ENCODE measurements around the gene WDR91.

WDR91 gene

DNA sequence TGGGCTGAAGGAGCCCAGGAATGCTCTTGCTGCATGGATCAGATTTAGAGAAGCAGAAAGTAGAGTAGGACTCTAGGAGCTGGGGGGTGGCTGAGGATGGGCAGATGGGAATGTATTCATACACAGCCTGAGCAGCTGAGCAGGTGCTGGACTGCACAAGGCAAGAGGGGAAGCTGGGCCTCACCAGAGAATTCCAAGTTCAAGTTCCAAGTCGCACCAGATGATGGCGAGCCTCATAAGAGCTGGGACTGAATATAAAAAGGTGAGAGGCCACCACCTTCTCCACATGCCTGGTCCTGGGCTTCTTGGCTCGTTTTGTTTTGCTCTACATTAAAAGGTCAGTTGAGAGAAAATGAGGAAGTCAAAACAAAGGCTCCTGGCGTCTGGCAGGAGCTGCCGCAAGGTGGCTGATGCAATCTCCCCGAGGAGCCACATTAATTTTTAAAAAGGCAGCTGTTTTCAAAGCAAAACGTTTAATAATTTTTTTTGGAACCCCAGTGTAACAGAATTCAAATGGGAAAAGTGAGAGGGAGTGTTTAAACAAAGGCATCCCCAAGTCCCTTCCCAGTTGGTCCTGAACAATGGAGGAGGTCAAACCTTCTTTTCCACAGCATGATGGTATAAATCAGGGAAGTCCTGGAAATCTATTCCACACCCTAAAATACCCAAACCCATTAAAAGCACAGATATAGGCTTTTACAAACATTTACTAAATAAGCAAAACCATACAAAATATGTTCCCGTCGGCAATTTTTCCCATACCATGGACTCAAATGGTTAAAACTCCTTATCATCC is 50.3 kb downstream of the WDR91 start:
- DNase-seq (ENCODE audit: low read depth) = no peak

DNA sequence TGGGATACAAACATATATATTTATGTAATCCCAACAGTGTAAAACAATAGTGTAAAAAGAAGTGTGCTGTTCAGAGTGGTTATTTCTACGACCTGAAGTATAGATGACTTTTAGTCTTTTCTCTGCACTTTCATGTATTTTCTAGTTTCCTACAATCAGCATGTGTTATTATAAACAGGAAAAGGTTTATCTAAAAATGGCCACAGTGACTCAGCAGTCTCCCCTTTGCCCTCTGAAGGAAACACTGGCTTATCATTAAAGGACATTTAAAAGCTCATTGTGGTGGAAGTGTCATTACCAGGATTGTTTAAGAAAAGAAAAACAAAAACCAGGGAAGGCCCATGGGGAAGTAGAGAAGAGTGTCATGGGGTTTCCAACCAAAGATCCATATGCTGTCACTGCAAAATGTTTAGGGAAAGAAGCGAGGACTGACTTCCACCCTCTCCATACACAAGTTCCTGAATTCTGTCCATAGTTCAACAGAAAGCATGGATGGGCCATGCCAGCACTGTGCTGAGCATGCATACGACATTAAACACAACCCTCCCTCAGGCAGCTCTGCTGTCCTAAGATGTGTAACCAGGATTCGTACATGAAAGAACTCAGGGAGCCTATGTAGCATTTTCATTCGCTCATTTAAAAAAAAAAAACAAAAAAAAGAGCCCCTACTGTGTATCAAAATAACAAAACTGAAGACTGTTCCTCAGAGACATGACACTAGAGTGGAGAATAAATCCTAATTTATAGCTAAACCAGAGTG is 51.0 kb downstream of the WDR91 start:
- no peak for DNase-seq (ENCODE audit: low read depth)

DNA sequence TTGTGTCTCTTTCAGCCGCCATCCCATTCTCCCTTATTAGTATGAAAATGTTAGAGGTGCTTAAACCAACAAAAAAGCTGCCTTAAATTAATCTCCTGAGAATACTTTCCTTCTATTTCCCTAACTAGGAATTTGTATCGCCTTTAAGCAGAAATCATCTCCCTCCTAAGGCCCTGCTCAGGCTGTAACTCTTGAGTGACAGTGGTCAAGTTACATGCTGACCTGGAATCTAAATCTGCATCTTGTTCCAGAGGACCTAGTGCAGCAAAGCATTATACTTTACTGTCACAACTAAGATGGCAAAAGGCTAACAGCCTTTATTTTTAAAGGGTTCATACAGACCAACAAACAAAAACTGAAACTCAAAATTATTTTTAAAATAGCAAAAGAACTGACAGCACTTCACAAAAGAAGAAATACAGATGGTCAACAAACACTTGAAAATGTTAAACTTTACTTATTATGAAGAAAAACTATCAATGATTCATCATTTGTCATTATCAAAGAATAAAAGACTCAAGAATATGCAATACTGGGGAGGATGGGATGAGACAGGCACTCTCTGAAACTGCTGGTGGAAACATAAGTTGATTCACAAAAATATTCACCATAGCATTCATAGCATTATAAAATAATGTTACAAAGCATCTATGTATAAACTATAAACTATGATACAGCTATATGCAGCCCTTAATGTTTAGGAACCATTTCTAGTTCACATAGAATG is 51.8 kb downstream of the WDR91 start:
- DNase-seq (ENCODE audit: low read depth) = no peak

DNA sequence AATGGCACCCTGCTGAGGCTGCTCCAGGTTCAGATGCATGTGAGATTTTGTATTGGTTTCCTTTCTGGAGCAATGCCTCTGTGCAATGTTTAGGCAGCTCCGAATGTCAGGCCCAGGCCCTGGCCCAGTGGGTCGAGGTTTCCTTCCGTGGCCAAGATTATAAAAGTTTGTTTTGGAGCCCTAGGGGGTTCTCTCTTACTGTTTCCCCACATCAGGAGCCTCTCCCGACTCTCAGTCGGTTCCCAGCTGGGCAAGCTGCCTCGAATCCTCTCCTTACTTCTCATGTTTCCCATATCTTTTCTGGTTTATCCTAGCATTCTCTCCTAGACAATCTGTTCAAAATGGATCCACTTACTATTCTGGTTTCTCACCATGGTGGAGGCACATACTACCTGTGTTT is 52.5 kb downstream of the WDR91 start:
- DNase-seq (ENCODE audit: low read depth) = no peak

DNA sequence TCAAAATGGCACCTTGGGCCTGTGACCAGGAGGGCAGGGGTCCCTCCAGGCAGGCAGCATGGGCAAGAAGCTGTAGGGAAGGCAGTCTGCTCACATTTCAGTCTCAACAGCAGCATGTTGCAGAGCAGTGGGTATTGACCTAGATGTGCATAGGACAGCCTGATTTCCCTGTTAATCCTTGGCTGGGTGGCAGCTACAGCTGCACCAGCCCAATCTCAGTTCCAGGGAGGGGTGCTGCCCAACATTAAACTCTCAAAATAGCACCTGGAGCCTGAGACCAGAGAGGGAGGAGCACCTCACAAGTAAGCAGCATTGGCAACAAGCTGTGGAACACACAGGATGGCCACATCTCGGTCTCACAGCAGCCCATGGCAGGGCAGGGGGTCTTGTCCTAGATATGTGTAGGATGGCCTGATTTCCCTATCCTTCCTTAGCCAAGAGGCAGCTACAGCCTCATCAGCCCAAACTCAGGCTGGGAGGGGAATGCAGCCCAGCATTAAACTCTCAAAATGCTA is 53.1 kb downstream of the WDR91 start:
- DNase-seq (ENCODE audit: low read depth) = no peak

DNA sequence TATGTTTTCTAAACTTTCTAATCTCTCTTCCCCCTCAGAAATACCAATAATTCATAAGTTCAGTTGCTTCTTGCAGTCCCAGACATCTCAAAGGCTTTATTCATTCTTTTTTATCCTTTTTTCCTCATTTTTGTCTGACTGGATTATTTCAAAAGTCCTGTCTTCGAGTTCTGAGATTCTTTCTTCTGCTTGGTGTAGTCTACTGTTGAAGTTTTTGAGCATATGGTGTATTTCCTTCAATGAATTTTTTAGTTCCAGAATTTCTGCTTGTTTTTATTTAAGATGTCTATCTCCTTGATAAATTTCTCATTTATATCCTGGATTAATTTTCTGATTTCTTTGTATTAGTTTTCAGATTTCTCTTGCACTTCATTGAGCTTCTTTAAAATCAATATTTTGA is 55.0 kb downstream of the WDR91 start:
- no peak for DNase-seq (ENCODE audit: low read depth)

DNA sequence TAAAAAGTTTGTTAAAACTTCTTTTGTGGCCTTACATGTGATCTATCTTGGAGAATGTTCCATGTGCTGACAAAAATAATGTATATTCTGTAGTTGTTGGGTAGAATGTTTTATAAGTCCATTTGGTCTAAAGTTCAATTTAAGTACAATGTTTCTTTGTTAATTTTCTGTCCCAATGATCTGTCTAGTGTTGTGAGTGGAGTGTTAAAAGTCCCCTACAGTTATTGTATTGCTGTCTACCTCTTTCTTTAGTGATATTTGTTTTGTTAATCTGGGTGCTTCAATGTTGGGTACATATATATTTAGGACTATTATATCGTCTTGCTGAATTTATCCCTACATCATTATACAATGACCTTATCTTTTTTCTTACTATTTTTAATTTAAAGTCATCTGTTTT is 56.6 kb downstream of the WDR91 start:
- DNase-seq (ENCODE audit: low read depth) = no peak

DNA sequence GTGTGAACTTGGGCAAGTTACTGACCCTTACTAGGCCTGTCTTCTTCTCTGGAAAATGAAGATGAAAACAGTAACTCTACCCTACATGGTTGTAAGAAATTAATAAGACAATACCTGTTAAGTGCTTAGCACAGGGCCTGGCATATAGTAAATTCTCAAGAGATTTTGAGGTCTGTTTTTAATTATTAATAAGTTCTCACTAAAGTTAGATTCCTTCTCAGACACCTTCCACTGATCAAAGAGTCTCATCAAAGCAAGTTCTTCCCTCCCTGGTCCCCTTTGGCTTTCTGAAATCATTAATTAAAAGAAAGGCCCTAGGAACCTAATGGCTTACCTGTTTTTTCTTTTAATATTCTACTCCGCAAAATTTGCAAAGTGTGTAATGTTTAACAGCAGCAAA is 58.9 kb downstream of the WDR91 start:
- no peak for DNase-seq (ENCODE audit: low read depth)

DNA sequence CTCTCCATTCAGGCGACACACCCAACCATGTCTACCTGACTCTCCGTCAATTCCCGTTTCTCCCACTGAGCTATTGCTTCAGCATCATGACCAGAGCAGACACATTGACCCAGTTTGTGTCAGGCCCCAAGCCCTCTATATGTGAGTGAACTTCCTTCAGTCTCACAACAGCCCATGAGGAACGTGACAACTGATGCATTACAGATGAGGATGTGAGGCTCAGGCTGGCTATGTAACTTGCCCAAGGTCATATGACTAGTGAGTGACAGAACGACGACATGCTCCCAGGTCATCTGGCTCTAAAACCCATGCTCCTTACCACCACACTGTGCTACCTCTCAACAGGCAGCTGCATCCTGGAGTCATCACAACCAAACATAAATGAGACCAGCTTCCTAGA is 59.8 kb downstream of the WDR91 start:
- no peak for DNase-seq (ENCODE audit: low read depth)

DNA sequence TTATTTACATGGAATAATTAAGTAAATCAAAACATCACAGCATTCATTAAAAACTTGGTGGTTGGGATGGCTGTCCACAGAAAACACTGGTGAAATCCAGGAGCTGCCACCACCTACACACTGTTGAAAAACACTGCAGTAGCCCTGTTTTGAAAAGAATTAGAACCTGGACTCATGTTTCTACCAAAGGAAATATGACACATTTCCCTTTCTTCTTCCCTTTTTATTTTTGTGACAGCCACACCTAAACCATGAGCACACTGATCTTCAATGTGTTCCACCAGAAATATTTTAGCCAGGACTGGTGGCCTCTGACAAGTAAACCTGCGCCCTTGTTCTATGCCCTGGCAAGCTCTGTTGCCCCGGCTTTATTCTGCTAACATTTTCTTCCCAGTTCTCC is 60.2 kb downstream of the WDR91 start:
- no peak for DNase-seq (ENCODE audit: low read depth)

DNA sequence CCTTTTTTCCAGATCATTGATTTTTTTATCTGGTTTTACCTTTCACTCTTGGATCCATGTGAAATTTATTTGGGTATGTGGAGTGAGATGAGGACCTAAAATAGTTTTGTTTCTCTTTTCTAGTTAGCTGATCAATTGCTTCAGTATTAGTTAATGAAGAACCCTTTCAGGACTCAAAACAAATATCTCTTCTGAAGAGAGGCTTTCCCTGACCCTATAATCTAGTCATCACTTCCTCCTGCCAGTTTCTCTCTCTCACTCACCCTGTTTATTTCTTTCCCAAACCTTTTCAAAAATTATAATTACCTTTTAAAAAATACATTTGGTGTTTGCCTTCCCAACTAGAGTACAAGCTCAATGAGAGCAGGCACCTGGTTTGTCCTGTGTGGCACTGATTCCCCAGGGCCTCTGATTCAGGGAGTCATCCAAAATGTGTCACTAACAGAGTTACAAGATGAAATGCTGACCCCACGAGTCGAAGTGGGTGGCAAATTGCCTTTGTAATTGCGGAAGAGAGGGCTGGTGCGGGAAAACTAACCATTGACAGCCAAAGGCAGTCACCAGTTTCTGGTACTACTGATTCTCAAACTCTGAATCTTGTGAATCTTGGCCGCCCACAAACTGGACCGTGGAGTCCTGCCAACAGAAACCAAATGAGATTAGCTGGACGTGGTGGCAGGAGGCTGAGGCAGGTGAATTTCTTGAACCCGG is 61.1 kb downstream of the WDR91 start:
- DNase-seq (ENCODE audit: low read depth) = no peak

DNA sequence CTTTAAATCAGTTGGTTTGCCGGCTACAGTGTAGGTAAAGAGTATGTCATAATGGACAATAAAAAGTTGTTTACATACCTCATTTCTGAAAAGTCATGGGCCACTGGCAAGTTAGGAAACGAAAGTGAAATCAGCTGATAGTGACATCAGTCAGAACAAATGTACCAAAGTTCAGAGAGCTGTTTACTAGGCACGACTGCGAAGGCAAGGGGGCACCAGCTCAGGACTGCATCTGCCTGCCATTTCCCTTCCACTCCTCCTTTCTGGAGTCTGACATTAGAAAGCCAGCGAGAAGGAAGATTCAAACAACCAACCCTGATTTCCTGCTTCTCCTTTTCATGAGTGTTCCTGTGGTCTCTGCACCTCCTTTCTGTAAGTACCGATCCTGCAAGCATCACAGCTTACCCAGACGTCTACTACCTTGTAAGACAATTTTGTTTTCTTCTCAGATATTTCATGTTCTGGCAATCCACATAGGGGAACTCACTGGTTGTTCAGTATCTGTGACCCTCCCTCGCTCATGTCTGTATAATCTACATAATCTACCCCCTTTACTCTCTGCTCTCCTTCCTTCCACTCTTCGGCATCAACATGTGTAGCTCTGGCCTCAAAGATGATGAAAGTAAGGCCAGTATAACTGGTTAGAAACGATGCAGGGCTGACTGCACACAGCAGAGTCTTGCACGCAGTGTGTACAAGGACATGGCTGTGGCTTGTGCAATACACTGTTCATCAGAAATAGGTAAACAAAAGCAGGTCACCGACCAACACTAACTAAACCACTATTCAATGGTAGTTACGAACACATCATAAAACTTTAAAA is 63.2 kb downstream of the WDR91 start, which contains the start of gene TMEM140:
TSS of gene TMEM140 (plus strand) at position 174 of the 823 bp plus-strand sequence. CDS start 16,370 bp downstream, outside the sequence.
- DNase-seq (ENCODE audit: low read depth) = peak; percentile 58

DNA sequence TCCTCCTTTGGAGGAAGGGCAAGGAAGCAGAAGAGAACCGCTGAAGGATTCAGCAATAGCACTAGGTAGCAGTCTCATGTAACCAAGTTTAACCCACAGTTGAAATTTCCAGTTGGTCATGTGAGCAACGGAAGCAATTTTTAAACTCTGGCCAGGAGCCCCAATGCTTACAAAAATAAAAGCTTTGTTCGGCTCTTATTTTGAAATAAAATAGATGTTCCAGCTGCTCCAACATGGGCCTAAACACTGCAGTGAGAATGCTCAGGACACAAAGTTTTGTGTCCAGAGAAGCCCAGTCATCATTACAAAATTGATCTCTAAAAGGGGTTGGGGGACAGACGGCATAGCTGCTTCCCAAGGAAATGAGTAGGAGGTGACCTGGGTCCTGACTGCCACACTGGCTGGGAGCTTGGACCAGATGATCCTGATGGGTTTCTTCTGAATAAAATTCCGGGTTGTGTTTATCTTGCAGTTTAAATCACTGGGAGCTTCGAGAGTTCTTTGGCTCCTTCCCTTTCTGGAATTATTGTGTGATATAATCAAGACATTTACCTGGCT is 63.9 kb downstream of the WDR91 start:
- DNase-seq (ENCODE audit: low read depth) = peak; percentile 57

DNA sequence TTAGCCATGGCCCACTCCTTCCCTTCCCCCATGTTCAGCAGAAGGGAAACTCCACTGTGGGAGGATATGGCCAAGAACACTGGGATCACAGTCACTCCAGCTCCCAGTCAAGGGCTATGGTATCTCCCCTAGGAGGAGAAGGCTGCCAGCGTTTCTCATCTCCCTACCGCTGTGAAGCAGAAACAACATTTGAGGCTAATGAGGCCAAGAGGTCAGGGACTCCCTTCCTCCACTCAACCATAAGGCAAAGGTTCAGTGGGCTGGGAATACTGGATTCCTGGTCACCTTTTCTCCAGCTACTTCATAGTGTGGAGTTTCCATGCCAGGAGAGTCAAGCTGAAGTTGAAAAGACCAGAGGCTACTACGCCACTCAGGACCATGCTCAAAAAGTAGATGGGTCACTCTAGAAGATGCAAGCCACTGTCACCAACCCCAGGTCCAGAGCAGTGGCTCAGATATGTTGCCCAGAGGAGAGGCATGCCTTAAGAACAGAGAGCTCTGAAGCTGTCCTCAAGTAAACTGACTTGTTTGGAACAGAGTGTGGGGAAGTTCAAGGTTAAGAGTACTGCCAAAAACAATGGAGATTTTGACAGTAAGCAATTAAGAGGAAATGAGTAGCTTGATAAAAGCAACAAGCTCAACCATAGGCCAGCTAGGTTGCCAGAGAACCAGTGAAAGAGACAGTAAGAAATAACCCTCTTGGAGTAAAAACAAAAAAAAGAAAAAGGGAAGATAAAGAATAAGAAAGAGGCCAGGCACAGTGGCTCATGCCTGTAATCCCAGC is 67.2 kb downstream of the WDR91 start:
- DNase-seq (ENCODE audit: low read depth) = no peak

Data from stromal cell of bone marrow (primary cell).